GM12872 (cell line): ENCODE results near the gene RAPGEF5.

Experiments used
- CTCF ChIP-seq: IDR thresholded peaks from 3 replicates; pipeline ENCODE4 v1.5.1; 2011; ENCODE audit warnings: low read depth, mild to moderate bottlenecking, low read length, moderate library complexity; ENCODE audit not compliant: insufficient read depth

The RAPGEF5 gene

GRCh38 chr7:22121702-22122474, 235.1 kb downstream of the RAPGEF5 start:
- TF ChIP-seq CTCF, result no peak

DNA sequence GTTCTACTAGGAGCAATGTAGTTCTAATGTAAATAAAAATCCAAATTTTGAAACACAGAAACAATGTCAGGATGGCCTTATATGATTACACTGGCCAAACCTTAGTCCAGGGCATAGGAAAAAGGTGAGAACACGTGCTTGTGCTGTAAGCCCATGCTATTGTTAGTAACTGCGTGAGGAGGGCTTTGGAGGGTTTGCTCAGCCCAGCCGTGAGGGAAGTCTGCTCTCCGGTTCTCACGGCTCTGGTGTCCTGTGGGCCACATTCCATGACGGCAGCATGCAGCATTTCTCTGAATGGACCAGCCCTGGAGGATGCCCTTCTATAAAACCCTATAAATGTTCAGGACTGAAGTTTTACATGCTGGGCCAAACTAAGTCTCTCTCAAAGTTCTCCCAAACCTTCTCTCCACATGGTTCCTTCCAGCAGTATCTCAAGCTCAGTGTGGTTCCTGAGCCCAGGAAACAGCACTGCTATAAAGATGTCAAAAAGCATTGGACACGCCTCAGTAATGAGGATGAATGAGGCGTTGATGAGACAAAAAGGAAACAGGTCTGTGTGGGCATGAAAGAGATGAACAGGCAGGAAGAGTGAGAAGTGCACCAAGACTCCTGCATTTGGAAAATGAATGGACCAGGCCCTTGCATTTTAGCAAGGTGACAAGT, 236.4 kb downstream of the RAPGEF5 start:
- no peak for TF ChIP-seq CTCF

GRCh38 chr7:22117222-22117621, 239.7 kb downstream of the RAPGEF5 start:
- no peak for TF ChIP-seq CTCF

GRCh38 chr7:22116451-22117030, 240.4 kb downstream of the RAPGEF5 start:
- no peak for TF ChIP-seq CTCF

DNA sequence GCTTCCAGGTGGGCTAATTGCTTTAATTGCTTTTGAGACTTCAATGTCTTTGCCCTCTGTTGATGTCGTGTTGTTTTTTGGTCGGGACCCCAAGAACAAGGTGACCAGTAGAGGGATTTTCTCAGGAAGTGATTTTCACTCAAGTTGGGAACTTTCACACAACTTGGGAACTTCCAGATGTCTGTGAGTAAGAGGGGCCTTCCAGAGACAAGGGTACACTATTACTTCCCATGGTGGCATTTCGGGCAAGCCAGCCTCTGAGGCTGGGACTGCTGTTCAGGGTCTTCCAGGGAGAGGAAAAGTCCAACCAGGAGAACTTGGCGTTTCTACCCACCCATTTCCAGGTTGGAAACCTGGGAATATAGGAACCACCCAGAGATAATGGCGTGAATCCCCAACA, 241.3 kb downstream of the RAPGEF5 start:
- TF ChIP-seq CTCF, result no peak

DNA sequence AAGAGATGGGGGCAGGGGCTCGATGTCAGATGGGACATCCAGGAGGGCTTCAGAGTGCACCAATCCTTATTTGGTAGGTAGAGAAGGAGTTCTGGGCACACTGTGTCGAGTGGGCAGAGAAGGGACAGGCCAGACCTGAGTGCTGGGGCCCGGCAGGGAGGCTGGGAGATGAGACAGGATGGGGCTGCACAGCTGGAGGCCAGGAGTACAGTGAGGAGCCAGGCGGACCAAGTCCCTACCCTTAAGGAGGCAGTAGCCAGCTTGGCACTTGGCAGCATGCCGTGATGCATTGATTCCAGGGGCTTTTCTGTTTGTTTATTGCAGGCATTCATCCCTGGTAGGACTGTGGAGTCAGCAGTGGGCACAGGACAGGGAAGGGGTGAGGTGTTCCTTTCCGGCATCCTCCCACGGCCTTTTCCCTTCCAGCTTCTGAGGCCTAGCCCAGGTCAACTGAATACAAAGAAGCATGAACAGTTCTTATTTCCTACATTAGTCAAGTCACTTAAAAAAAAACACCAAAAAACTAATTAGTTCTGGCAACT, 242.4 kb downstream of the RAPGEF5 start:
- no peak for TF ChIP-seq CTCF

GRCh38 chr7:22113041-22113440, 243.9 kb downstream of the RAPGEF5 start:
- TF ChIP-seq CTCF, result no peak
